HL-60 (cell line): ENCODE measurements around the gene ZP1.

ENCODE experiments used
- GABPA ChIP-seq: IDR thresholded peaks from 2 replicates; pipeline ENCODE4 v1.6.1; 2012; ENCODE audit warnings: low read depth
- POLR2AphosphoS5 ChIP-seq: IDR thresholded peaks from 2 replicates; pipeline ENCODE4 v1.6.1; 2012; ENCODE audit warnings: low read depth
- TF ChIP-seq, protein P1 (sequence below): IDR thresholded peaks from one replicate; pipeline ENCODE4 v1.5.1; 2011; ENCODE audit warnings: low read length, control low read depth, inconsistent platforms; ENCODE audit not compliant: insufficient read depth
- TF ChIP-seq, protein P2 (sequence below): IDR thresholded peaks from 2 replicates; pipeline ENCODE4 v1.6.1; 2012; ENCODE audit warnings: low read depth; ENCODE audit not compliant: insufficient replicate concordance

DNA sequence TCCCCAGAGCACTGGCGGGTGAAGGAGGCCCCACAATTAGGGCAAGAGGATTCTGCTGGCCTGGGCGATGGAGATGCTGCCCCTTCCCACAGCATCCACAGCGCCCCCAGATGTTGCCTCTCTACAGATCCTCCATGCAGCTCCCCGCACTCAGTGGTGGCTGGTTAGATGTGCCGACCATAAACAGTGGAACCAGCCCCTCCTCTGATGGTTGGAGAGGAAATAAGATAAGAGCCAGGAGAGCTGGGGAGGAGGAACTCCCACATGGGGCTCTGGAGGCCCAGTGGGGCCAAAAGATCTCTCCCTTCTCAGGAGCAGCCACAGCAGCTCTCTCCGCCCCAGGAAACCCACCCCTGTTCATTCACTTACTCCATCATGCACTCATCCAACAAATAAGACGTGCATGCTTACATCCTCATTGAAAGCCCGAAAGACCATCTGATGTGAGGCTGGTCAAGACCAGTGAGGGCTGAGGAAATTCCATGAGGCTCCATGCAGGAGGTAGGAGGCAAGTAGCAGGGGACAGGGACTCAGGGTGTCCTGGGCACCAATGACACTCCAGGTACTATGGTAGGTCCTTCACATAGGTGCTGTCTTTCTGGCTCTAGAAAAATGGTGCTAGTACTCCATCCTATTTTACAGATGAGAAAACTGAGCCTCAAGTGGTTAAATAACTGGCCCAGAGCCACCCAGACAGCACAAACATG, 13.0 kb upstream of the ZP1 start:
- TF ChIP-seq, protein P1, sequence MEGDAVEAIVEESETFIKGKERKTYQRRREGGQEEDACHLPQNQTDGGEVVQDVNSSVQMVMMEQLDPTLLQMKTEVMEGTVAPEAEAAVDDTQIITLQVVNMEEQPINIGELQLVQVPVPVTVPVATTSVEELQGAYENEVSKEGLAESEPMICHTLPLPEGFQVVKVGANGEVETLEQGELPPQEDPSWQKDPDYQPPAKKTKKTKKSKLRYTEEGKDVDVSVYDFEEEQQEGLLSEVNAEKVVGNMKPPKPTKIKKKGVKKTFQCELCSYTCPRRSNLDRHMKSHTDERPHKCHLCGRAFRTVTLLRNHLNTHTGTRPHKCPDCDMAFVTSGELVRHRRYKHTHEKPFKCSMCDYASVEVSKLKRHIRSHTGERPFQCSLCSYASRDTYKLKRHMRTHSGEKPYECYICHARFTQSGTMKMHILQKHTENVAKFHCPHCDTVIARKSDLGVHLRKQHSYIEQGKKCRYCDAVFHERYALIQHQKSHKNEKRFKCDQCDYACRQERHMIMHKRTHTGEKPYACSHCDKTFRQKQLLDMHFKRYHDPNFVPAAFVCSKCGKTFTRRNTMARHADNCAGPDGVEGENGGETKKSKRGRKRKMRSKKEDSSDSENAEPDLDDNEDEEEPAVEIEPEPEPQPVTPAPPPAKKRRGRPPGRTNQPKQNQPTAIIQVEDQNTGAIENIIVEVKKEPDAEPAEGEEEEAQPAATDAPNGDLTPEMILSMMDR: no peak
- TF ChIP-seq, protein P2, sequence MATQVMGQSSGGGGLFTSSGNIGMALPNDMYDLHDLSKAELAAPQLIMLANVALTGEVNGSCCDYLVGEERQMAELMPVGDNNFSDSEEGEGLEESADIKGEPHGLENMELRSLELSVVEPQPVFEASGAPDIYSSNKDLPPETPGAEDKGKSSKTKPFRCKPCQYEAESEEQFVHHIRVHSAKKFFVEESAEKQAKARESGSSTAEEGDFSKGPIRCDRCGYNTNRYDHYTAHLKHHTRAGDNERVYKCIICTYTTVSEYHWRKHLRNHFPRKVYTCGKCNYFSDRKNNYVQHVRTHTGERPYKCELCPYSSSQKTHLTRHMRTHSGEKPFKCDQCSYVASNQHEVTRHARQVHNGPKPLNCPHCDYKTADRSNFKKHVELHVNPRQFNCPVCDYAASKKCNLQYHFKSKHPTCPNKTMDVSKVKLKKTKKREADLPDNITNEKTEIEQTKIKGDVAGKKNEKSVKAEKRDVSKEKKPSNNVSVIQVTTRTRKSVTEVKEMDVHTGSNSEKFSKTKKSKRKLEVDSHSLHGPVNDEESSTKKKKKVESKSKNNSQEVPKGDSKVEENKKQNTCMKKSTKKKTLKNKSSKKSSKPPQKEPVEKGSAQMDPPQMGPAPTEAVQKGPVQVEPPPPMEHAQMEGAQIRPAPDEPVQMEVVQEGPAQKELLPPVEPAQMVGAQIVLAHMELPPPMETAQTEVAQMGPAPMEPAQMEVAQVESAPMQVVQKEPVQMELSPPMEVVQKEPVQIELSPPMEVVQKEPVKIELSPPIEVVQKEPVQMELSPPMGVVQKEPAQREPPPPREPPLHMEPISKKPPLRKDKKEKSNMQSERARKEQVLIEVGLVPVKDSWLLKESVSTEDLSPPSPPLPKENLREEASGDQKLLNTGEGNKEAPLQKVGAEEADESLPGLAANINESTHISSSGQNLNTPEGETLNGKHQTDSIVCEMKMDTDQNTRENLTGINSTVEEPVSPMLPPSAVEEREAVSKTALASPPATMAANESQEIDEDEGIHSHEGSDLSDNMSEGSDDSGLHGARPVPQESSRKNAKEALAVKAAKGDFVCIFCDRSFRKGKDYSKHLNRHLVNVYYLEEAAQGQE: no peak
- no peak for TF ChIP-seq POLR2AphosphoS5
- TF ChIP-seq GABPA: no peak
